COLO829 (cell line): ENCODE results near the gene AP1G1.
"Not testable (repeated sequence)": the region's sequence is repeated elsewhere in the genome, so short reads cannot be mapped to it uniquely, and the experiment has no call there.

Experiments used
- DNase-seq: peaks from one replicate; pipeline ENCODE4 v3.0.0; 2012; ENCODE audit warnings: low spot score

AP1G1 gene

DNA sequence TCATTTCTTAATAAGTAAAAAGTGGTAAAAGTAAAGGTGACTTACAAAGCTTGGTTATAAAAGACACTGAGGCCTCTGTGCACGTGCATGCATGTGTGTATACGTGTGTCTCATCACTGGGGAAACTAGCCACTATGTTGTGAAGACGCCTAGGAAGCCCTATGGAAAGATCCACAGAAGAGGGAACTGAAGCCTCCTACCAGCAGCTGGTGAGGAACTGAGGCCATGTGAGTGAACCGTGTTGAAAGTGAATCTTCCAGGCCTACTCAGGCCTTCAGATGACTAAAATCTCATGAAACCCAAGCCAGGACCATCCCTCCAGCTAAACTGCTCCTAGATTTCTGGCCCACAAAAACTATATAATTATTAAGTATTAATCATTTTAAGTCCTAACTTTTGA lies 107.8 kb downstream of the AP1G1 start:
- no peak for DNase-seq

DNA sequence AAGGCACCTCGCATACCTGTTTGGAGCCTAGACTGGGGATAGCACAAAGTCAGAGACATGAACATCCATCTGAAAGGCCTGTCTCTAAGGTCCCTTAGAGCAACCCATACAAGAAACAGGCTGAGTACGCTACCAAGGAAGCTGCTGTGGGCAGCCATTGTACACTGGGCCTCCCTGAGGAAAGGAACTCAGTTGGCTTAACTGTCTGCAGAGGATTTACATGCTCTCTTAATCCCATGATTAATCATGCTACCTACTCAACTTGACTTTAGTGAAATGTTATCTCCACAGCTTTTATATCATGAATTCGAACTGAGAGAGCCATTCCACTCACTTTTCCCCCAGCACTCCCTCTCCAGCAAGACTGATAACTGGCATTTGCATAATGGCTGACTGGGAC lies 110.1 kb downstream of the AP1G1 start:
- DNase-seq = no peak

DNA sequence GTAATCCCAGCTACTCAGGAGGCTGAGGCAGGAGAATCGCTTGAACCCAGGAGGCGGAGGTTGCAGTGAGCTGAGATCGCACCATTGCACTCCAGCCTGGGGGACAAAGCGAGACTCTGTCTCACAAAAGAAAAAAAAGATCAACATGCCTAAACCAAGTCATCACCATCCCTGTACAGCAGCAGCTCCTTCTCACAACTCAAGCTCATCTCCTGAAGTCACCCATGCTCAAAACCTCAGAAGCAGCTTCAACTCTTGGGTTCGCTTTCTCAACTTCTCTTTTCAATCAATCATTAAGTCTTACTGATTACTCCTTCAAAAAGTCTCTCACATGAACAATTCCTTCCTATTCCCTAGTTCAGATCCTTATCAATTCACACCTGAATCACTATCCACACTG lies 115.5 kb downstream of the AP1G1 start:
- DNase-seq = no peak

DNA sequence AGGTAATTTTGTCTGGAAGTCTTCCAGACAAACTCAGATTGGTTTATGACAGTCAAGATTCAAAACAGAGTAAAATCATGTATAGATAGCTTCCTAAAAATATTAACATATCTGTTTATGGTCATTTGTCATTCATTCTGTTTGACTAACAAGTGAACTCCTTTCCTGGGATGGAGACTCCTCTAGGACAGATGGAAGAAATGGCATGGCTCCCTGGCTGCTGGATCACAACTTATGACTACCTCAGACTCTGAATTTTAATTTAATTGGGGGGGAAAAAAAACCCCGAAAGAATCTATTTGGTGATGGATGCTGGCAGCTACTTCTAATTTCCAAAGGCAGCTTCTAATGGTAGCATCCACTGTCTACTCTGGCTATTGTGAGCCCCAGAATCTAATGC lies 118.7 kb downstream of the AP1G1 start:
- DNase-seq = no peak

DNA sequence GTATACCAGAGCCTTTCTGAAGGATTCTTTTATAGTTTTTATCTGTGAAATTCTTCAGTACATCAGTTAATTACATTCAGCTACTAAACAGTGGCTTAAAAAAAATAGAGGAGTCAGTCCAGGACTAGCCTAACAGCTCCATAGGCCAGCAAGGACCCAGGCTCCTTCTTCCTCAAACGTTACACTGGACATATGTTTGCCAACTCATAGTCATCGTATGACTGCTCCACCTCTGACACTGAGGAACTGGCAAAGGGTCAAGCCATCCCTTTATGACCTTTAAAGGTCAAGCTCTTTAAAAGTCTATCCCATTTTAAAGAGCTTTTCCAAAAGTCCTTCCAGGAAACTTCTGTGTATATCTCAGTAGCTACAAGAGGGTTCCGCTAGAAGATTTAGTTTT lies 120.8 kb downstream of the AP1G1 start:
- no peak for DNase-seq

DNA sequence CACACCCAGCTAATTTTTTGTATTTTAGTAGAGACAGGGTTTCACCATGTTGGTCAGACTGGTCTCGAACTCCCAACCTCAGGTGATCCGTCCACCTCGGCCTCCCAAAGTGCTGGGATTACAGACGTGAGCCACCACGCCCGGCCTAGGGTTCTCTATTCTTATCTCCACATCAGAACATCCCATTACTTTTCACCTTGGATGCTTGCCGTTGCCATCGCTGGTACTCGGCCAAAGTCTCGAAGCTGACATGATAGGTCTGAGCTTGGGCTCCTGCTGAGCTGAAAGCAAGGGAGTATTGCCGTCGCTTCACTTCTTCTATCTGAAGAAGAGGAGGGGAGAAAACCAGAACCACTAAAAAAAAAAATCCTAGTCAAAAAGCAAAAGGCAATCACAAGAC lies 124.4 kb downstream of the AP1G1 start:
- not testable (repeated sequence) for DNase-seq

DNA sequence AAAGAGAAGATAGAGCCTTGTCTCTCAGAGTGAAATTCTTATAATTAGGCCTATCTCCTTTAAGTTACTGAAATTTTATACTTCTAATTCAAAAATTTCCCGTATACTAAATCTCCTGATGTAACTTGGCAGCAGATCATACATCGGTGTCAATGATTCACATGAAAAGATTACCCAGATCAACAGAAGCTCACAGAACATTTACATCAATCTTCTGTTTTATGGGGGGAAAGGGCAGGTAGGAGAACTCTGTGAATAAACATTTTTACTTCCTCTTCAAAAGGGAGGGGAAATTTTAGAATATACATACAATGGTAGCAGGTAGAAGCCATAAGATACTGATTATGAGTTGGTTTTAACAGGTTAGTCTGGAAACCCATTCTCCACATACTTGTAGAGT lies 127.3 kb downstream of the AP1G1 start:
- no peak for DNase-seq
